Tibial nerve (tissue), 3 donors: Measurements from ENCODE around the gene SEC22B.
"Not testable (repeated sequence)": the region's sequence is repeated elsewhere in the genome, so short reads cannot be mapped to it uniquely, and the experiment has no call there.

Experiments
- POLR2A ChIP-seq, 2 donors: fragments of 450-650 bp; IDR thresholded peaks; one replicate each; pipeline ENCODE4 v1.6.1; 2017; ENCODE audit warnings: antibody characterized with exemption in 2 of 2, mild to moderate bottlenecking in 2 of 2, moderate library complexity in 2 of 2
- TF ChIP-seq, protein P1 (sequence below), 5 experiments: fragments of 200-600 bp in 3 of 5; fragments of 450-650 bp in 2 of 5; sonication (generic) in 3 of 5; IDR thresholded peaks; one replicate each; pipeline ENCODE4 v1.5.1; 2016 to 2019; ENCODE audit warnings: antibody characterized with exemption in 5 of 5, mild to moderate bottlenecking in 3 of 5, moderate library complexity in 2 of 5

- TF ChIP-seq, protein P1, sequence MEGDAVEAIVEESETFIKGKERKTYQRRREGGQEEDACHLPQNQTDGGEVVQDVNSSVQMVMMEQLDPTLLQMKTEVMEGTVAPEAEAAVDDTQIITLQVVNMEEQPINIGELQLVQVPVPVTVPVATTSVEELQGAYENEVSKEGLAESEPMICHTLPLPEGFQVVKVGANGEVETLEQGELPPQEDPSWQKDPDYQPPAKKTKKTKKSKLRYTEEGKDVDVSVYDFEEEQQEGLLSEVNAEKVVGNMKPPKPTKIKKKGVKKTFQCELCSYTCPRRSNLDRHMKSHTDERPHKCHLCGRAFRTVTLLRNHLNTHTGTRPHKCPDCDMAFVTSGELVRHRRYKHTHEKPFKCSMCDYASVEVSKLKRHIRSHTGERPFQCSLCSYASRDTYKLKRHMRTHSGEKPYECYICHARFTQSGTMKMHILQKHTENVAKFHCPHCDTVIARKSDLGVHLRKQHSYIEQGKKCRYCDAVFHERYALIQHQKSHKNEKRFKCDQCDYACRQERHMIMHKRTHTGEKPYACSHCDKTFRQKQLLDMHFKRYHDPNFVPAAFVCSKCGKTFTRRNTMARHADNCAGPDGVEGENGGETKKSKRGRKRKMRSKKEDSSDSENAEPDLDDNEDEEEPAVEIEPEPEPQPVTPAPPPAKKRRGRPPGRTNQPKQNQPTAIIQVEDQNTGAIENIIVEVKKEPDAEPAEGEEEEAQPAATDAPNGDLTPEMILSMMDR (IDR thresholded peaks at IDR 0.05), result not testable (repeated sequence)
- TF ChIP-seq POLR2A (IDR thresholded peaks at IDR 0.05), result not testable (repeated sequence)
Measured at GRCh38 chr1:120150138-120150822, 26.0 kb downstream of the SEC22B start.
